GM12892 (cell line): ENCODE results near the gene PELI3.
A peak's percentile ranks its signal among the peaks of the same experiment; 100 is the strongest.

Source experiments
- DNase-seq: peaks from one replicate; pipeline ENCODE4 v3.0.0; 2011; ENCODE audit not compliant: insufficient read length
- FAIRE-seq: peaks from 2 replicates; lab custom pipeline; 2011; peaks lifted over from hg19 to GRCh38; lab: Jason Lieb, UNC
- POLR2A ChIP-seq: IDR thresholded peaks from 2 replicates; pipeline ENCODE4 v1.6.1; 2011; ENCODE audit warnings: low read depth, low read length, control low read depth
- POLR2AphosphoS5 ChIP-seq: IDR thresholded peaks from 2 replicates; pipeline ENCODE4 v1.6.1; 2011; ENCODE audit warnings: low read depth, low read length, control low read depth
- TAF1 ChIP-seq: IDR thresholded peaks from 2 replicates; pipeline ENCODE4 v1.6.1; 2011; ENCODE audit warnings: low read depth, mild to moderate bottlenecking, control low read depth, low read length, borderline replicate concordance

The PELI3 gene

GRCh38 chr11:66498506-66498905, 31.8 kb downstream of the PELI3 start:
- DNase-seq (no peak), FAIRE-seq (no peak)
- TF ChIP-seq POLR2A (no peak), POLR2AphosphoS5 (no peak), TAF1 (no peak)

- TF ChIP-seq POLR2A (no peak), TAF1 (no peak), POLR2AphosphoS5 (no peak)
- FAIRE-seq (no peak), DNase-seq (no peak)
These were observed 38.6 kb downstream of the PELI3 start for GRCh38 chr11:66505276-66505816.

DNA sequence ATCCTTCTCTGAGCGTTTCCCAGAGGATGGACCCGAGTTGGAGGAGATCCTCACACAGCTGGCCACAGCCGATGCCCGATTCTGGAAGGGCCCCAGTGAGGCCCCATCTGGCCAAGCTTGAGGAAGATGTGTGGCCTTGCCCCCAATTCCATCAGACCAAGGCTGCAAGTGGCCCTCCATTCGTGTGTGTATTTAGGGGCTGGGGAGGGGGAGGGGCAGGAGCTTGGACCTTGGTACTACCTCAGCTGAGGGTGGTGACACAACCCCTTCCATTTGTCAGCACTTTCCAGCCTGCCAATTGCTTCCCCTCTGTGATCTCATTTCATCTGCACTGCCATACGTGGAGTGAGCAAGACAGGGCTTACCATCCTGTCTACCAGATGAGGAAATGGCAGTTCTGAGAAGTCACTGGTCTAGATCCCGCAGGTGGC, 42.4 kb downstream of the PELI3 start:
- DNase-seq (no peak), FAIRE-seq (no peak)
- TF ChIP-seq POLR2AphosphoS5 (no peak), POLR2A (no peak), TAF1 (no peak)

DNA sequence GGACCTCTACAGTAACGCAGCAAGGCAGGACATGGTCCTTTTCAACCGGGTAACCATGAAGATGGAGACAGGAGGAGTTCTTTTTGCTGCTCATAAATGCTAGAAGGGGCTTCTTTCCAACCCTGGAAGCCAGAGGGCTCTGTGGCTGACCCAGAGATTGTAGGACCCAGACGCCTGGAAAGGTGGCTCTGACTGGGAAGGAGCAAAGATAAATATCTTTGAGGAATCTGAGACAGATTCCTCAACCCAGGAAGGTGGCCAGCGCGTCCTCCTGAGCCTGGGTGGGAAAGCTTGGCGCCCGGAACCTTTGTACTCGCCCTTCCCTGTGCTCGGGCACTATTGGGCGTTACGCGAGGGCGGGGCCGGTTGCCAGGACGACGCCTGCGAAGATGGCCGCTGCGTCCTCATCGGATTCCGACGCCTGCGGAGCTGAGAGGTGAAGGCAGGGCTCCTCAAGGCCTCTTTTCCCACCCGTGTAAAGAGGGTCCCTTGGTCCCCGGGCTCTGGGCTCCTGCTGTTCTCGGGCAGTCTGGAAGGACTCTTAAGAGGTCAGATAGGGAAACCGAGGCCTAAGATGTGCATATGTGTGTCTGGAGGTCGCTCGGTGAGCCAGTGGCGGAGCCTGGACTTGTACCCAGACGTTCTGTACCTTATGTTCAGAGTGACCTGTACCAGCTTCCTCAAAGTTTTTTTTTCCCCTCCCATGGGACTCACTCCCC, 43.7 kb downstream of the PELI3 start, which contains the start of gene BBS1:
BBS1 (plus strand) TSS at position 365 of the 719 bp plus-strand sequence; CDS start at position 390, 25 bp downstream.
- peak; percentile 94 for FAIRE-seq
- DNase-seq = peak; percentile 91
- TF ChIP-seq POLR2AphosphoS5 = peak; percentile 70; the same call in 1 of the 2 replicates
- peak; percentile 87 for TF ChIP-seq TAF1
- TF ChIP-seq POLR2A = peak; percentile 80

GRCh38 chr11:66510990-66511339, 44.3 kb downstream of the PELI3 start:
- no peak for DNase-seq
- FAIRE-seq = no peak
- TF ChIP-seq POLR2A = no peak

DNA sequence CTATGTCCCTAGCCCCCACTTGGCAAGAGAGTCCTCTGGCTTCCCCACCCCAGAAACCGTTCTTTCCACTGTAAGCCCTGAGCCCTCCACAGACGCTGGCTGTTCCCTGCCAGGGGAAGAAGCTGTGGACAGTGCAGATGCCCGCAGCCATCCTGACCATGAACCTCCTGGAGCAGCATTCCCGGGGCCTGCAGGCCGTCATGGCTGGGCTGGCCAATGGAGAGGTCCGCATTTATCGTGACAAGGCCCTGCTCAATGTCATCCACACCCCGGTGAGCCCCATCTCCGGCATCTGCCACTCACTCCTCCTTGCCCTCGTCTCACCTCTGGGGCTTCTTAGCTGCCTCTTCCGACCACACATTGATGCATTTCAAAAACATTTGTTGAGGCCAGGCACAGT, 56.9 kb downstream of the PELI3 start:
- no peak for TF ChIP-seq POLR2A
- TF ChIP-seq POLR2AphosphoS5 = no peak
- TF ChIP-seq TAF1 = no peak
- DNase-seq (no peak), FAIRE-seq (no peak)

- FAIRE-seq = no peak
- no peak for DNase-seq
- TF ChIP-seq POLR2A (no peak), TAF1 (no peak), POLR2AphosphoS5 (no peak)
These were observed 57.8 kb downstream of the PELI3 start for GRCh38 chr11:66524304-66525040.
